Daoy (cell line): ENCODE measurements around the gene SCAF1. TPM values are rescaled to one million over a fixed set of nuclear protein-coding genes. Genes with fewer than 3 reads are reported as not detected.

Experiments
- DNase-seq: peaks from one replicate; pipeline ENCODE4 v3.0.0-alpha.2; 2015; ENCODE audit warnings: low read depth
- total RNA-seq: library from RNA; depleted of rRNA; stranded (reverse); fragments of >200 nt; shearing (Covaris generic); gene quantifications from 2 replicates; pipeline ENCODE4 v1.2.3, GENCODE V29; 2014

The SCAF1 gene
- total RNA-seq, 1 experiment from 2014 or later = 32.5 TPM

- no peak for DNase-seq
Observed at GRCh38 chr19:49665036-49665350, 23.0 kb downstream of the SCAF1 start.

GRCh38 chr19:49665351-49666119 lies 23.5 kb downstream of the SCAF1 start, which contains the start of the genes BCL2L12 and IRF3:
Gene BCL2L12 (plus strand): TSS chr19:49665933. CDS start chr19:49666693, 760 bp downstream.
Gene IRF3 (minus strand): TSS chr19:49665857. CDS start chr19:49664838, 1,019 bp downstream.
- DNase-seq = peak; percentile 98

- no peak for DNase-seq
Observed at GRCh38 chr19:49666120-49666444, 24.1 kb downstream of the SCAF1 start.

- DNase-seq = no peak
Observed at GRCh38 chr19:49667473-49667872, 25.5 kb downstream of the SCAF1 start.

- no peak for DNase-seq
Observed at GRCh38 chr19:49669516-49669915, 27.5 kb downstream of the SCAF1 start.

GRCh38 chr19:49672131-49672919 lies 30.3 kb downstream of the SCAF1 start:
- DNase-seq = peak; percentile 77

- DNase-seq = peak; percentile 90
Observed at GRCh38 chr19:49676136-49676783, 34.3 kb downstream of the SCAF1 start.

- DNase-seq = peak; percentile 100
Observed at GRCh38 chr19:49676784-49677230, 34.8 kb downstream of the SCAF1 start.

GRCh38 chr19:49677231-49677900 lies 35.4 kb downstream of the SCAF1 start, which contains the start of gene PRMT1:
Gene PRMT1 (plus strand): TSS chr19:49677271. CDS start chr19:49677281, 10 bp downstream.
- DNase-seq = peak; percentile 64

GRCh38 chr19:49677901-49678674 lies 36.1 kb downstream of the SCAF1 start:
- peak; percentile 72 for DNase-seq

GRCh38 chr19:49678985-49679770 lies 37.2 kb downstream of the SCAF1 start:
- DNase-seq = no peak

- DNase-seq = no peak
Observed at GRCh38 chr19:49679771-49680413, 37.9 kb downstream of the SCAF1 start.

GRCh38 chr19:49680421-49681351 lies 38.7 kb downstream of the SCAF1 start:
- peak; percentile 92 for DNase-seq

GRCh38 chr19:49681830-49682229 lies 39.8 kb downstream of the SCAF1 start:
- DNase-seq = no peak

GRCh38 chr19:49682274-49682673 lies 40.3 kb downstream of the SCAF1 start:
- no peak for DNase-seq

GRCh38 chr19:49683814-49684250 lies 41.8 kb downstream of the SCAF1 start:
- no peak for DNase-seq

- DNase-seq = no peak
Observed at GRCh38 chr19:49684251-49684982, 42.4 kb downstream of the SCAF1 start.
